ENCODE results near the gene GFPT2.

The GFPT2 gene

GRCh38 chr5:180271221-180271620 lies 81.9 kb downstream of the GFPT2 start:
- DNase-seq = no peak

GRCh38 chr5:180259260-180259611 lies 93.9 kb downstream of the GFPT2 start:
- no peak for DNase-seq

- no peak for DNase-seq
Observed at GRCh38 chr5:180253036-180253824, 99.9 kb downstream of the GFPT2 start.

GRCh38 chr5:180251887-180252286 lies 101.2 kb downstream of the GFPT2 start:
- DNase-seq = no peak

- no peak for DNase-seq
Observed at GRCh38 chr5:180251141-180251540, 102.0 kb downstream of the GFPT2 start.
